Measurements from ENCODE around the gene ADAP1. TPM values are rescaled to one million over a fixed set of nuclear protein-coding genes. Genes with fewer than 3 reads are reported as not detected.

The ADAP1 gene
- total and polyA plus RNA-seq, 2 of the 13 experiments (the other 11 are each of a cell fraction or from before 2014, with no cell fraction given), result 10.5 to 24.6 TPM

- TF ChIP-seq NR2F2 (IDR thresholded peaks at IDR 0.05; ENCODE audit: borderline replicate concordance, low read depth) (no peak), CAMTA2 (CRISPR knock-in tag; IDR thresholded peaks at IDR 0.05; ENCODE audit: borderline replicate concordance) (no peak), KDM5B (CRISPR knock-in tag; IDR thresholded peaks at IDR 0.05; ENCODE audit: borderline replicate concordance) (peak; percentile 80; the same call in 1 of the 2 replicates), RXRA (CRISPR knock-in tag; IDR thresholded peaks at IDR 0.05) (0 out of 2 replicates have a peak, but pooled peaks have one; percentile 38), ZNF761 (CRISPR knock-in tag; conservative IDR thresholded peaks at IDR 0.05) (no peak), NR2C2 (CRISPR knock-in tag; IDR thresholded peaks at IDR 0.05; ENCODE audit: borderline replicate concordance) (no peak; the same call in 1 of the 2 replicates), TAF15 (IDR thresholded peaks at IDR 0.05; ENCODE audit: low read depth, low read length, poor library complexity, severe bottlenecking) (no peak), KLF9 (CRISPR knock-in tag; IDR thresholded peaks at IDR 0.05; ENCODE audit: low read depth) (no peak), ZNF597 (CRISPR knock-in tag; IDR thresholded peaks at IDR 0.05) (no peak), FOSL1 (CRISPR knock-in tag; IDR thresholded peaks at IDR 0.05; ENCODE audit: borderline replicate concordance) (no peak; the same call in 1 of the 2 replicates), CEBPB (IDR thresholded peaks at IDR 0.05; ENCODE audit: borderline replicate concordance, low read depth, low read length) (peak; percentile 76), NAIF1 (CRISPR knock-in tag; IDR thresholded peaks at IDR 0.05; ENCODE audit: borderline replicate concordance) (no peak), ZNF530 (CRISPR knock-in tag; IDR thresholded peaks at IDR 0.05; ENCODE audit: low read depth) (no peak), TBX3 (IDR thresholded peaks at IDR 0.05; ENCODE audit: borderline replicate concordance) (no peak), ZNF737 (CRISPR knock-in tag; IDR thresholded peaks at IDR 0.05; ENCODE audit: borderline replicate concordance) (no peak), JUND (CRISPR knock-in tag; IDR thresholded peaks at IDR 0.05) (no peak), NFYC (CRISPR knock-in tag; IDR thresholded peaks at IDR 0.05) (peak; percentile 27; the same call in 1 of the 2 replicates), KLF16 (CRISPR knock-in tag; IDR thresholded peaks at IDR 0.05) (peak in 1 of 2 experiments; percentile 83; a peak in 2 of 4 replicates), REXO4 (CRISPR knock-in tag; IDR thresholded peaks at IDR 0.05; ENCODE audit: borderline replicate concordance) (no peak), ZNF264 (CRISPR knock-in tag; IDR thresholded peaks at IDR 0.05) (0 out of 2 replicates have a peak, but pooled peaks have one; percentile 49), ZNF207 (IDR thresholded peaks at IDR 0.05; ENCODE audit: borderline replicate concordance) (no peak), U2AF1 (optimal IDR thresholded peaks at IDR 0.05; ENCODE audit: low read depth, low read length) (no peak), SMAD9 (CRISPR knock-in tag; IDR thresholded peaks at IDR 0.05) (no peak), ZBTB20 (CRISPR knock-in tag; IDR thresholded peaks at IDR 0.05; ENCODE audit: borderline replicate concordance, low read depth) (no peak), SNAI1 (CRISPR knock-in tag; IDR thresholded peaks at IDR 0.05; ENCODE audit: borderline replicate concordance) (no peak), SALL1 (CRISPR knock-in tag; IDR thresholded peaks at IDR 0.05) (peak; percentile 62), ARID3A (IDR thresholded peaks at IDR 0.05; ENCODE audit: low read depth, low read length) (no peak), LBX2 (CRISPR knock-in tag; IDR thresholded peaks at IDR 0.05; ENCODE audit: borderline replicate concordance) (no peak), SNAPC5 (CRISPR knock-in tag; IDR thresholded peaks at IDR 0.05; ENCODE audit: borderline replicate concordance) (no peak)
These were observed 28.6 kb upstream of the ADAP1 start, which contains the start of gene CYP2W1 (continued) for GRCh38 chr7:983004-983615.
